Measurements from ENCODE around the gene ZNF878. TPM values are rescaled to one million over a fixed set of nuclear protein-coding genes. Genes with fewer than 3 reads are reported as not detected.
A peak's percentile ranks its signal among the peaks of the same experiment; 100 is the strongest.

The ZNF878 gene
- total and polyA plus RNA-seq, 2 of the 8 experiments (the other 6 are each of a cell fraction or from before 2014, with no cell fraction given): 0.91 to 9.1 TPM

- TF ChIP-seq TAF7 (optimal IDR thresholded peaks at IDR 0.05; ENCODE audit: borderline replicate concordance, low read depth, low read length) (peak; percentile 33), SRF (IDR thresholded peaks at IDR 0.05; ENCODE audit: low read depth, low read length) (no peak), BCL11A (IDR thresholded peaks at IDR 0.05; ENCODE audit: low read depth in 2 of 2, low read length in 2 of 2) (peak in 1 of 2 experiments; percentile 10), CHD7 (IDR thresholded peaks at IDR 0.05; ENCODE audit: insufficient replicate concordance, low read length) (no peak), TEAD4 (IDR thresholded peaks at IDR 0.05; ENCODE audit: low read depth, low read length) (no peak), SP2 (IDR thresholded peaks at IDR 0.05; ENCODE audit: low read length) (no peak), KDM1A (IDR thresholded peaks at IDR 0.05; ENCODE audit: borderline replicate concordance, low read length) (no peak; the same call in 1 of the 2 replicates), RXRA (IDR thresholded peaks at IDR 0.05; ENCODE audit: insufficient read depth, low read depth, low read length) (no peak), SP4 (IDR thresholded peaks at IDR 0.05; ENCODE audit: low read length) (peak; percentile 65; the same call in 1 of the 2 replicates), CEBPB (IDR thresholded peaks at IDR 0.05; ENCODE audit: low read depth, low read length) (no peak)
Observed at GRCh38 chr19:12035220-12036172, 17.3 kb downstream of the ZNF878 start, which contains the start of gene ZNF433 (continued).

Measured in H1 (cell line).